HepG2 (cell line): Measurements from ENCODE around the gene LHFPL2. TPM values are rescaled to one million over a fixed set of nuclear protein-coding genes. Genes with fewer than 3 reads are reported as not detected.
A peak's percentile ranks its signal among the peaks of the same experiment; 100 is the strongest.

ENCODE experiments used
- CAMTA2 ChIP-seq: sonication (generic); formaldehyde crosslinking; IDR thresholded peaks from 2 replicates; pipeline ENCODE4 v1.4.0; 2020; ENCODE audit warnings: mild to moderate bottlenecking, missing genetic modification reagents, borderline replicate concordance
- ESRRA ChIP-seq: sonication (generic); formaldehyde crosslinking; IDR thresholded peaks from 2 replicates; pipeline ENCODE4 v1.5.1; 2020; ENCODE audit warnings: mild to moderate bottlenecking, low read depth, missing genetic modification reagents
- FOXA1 ChIP-seq, 2 experiments: fragments of 450-650 bp in 1 of 2; sonication (generic) in 1 of 2; formaldehyde crosslinking in 1 of 2; IDR thresholded peaks; 2 replicates each; pipeline versions ENCODE4 v1.4.0 to v1.6.1; 2016 to 2020; ENCODE audit warnings: missing genetic modification reagents in 1 of 2
- GATAD2A ChIP-seq: IDR thresholded peaks from 2 replicates; pipeline ENCODE4 v1.6.1; 2016
- KLF12 ChIP-seq: sonication (generic); formaldehyde crosslinking; IDR thresholded peaks from 2 replicates; pipeline ENCODE4 v1.4.0; 2020; ENCODE audit warnings: missing genetic modification reagents, borderline replicate concordance
- MED8 ChIP-seq: sonication (generic); formaldehyde crosslinking; IDR thresholded peaks from 2 replicates; pipeline ENCODE4 v1.8.1; 2023; ENCODE audit warnings: mild to moderate bottlenecking, missing genetic modification reagents; ENCODE audit not compliant: insufficient replicate concordance
- MYPOP ChIP-seq: sonication (generic); formaldehyde crosslinking; IDR thresholded peaks from 2 replicates; pipeline ENCODE4 v1.8.1; 2023; ENCODE audit warnings: mild to moderate bottlenecking, moderate library complexity, missing genetic modification reagents
- NFKBIZ ChIP-seq: IDR thresholded peaks from 2 replicates; pipeline ENCODE4 v1.6.1; 2018; ENCODE audit warnings: missing genetic modification reagents, missing compliant biosample characterization
- NR2F6 ChIP-seq, 2 experiments: IDR thresholded peaks; 2 replicates each; pipeline ENCODE4 v1.6.1; 2016; ENCODE audit warnings: antibody characterized with exemption in 1 of 2, mild to moderate bottlenecking in 1 of 2
- PHF8 ChIP-seq: sonication (generic); formaldehyde crosslinking; IDR thresholded peaks from 2 replicates; pipeline ENCODE4 v1.5.0; 2020; ENCODE audit warnings: missing genetic modification reagents
- SMARCE1 ChIP-seq: fragments of 450-650 bp; IDR thresholded peaks from 2 replicates; pipeline ENCODE4 v1.6.1; 2017; ENCODE audit warnings: borderline replicate concordance
- ZFP37 ChIP-seq: sonication (generic); formaldehyde crosslinking; IDR thresholded peaks from 2 replicates; pipeline ENCODE4 v1.4.0; 2020; ENCODE audit warnings: missing genetic modification reagents, borderline replicate concordance
- ZKSCAN8 ChIP-seq: IDR thresholded peaks from 2 replicates; pipeline ENCODE4 v1.6.1; 2016; ENCODE audit warnings: borderline replicate concordance, missing genetic modification reagents, missing compliant biosample characterization
- polyA plus RNA-seq, 8 experiments: library from polyadenylated mRNA; depleted of rRNA in 3 of 8; stranded (reverse) in 7 of 8; unstranded in 1 of 8; fragments of >200 nt; fragmentation: Illumina TruSeq in 4 of 8; extraction: Trizol in 4 of 8; gene quantifications; 2 replicates each; pipeline versions ENCODE4 v1.2.1 to v1.2.3, GENCODE V29; 2011 to 2016; ENCODE audit warnings: low read depth in 4 of 8, missing spikeins in 1 of 8, mixed read lengths in 1 of 8; ENCODE audit not compliant: insufficient read depth in 1 of 8
- total RNA-seq, 5 experiments: library from RNA; depleted of rRNA; stranded (reverse); fragments of >200 nt; fragmentation: Illumina TruSeq; extraction: Trizol; gene quantifications; 2 replicates each; pipeline ENCODE4 v1.2.3, GENCODE V29; 2016; ENCODE audit warnings: low read depth in 1 of 5
- TF ChIP-seq, protein P1 (sequence below): sonication (generic); formaldehyde crosslinking; IDR thresholded peaks from 2 replicates; pipeline ENCODE4 v1.8.1; 2022; ENCODE audit warnings: mild to moderate bottlenecking, missing genetic modification reagents
- TF ChIP-seq, protein P2 (sequence below): sonication (generic); formaldehyde crosslinking; IDR thresholded peaks from 2 replicates; pipeline ENCODE4 v1.4.0; 2020; ENCODE audit warnings: mild to moderate bottlenecking, missing genetic modification reagents
- TF ChIP-seq, protein P3 (sequence below): sonication (generic); formaldehyde crosslinking; IDR thresholded peaks from 2 replicates; pipeline ENCODE4 v1.4.0; 2020; ENCODE audit warnings: mild to moderate bottlenecking, missing genetic modification reagents, borderline replicate concordance
- TF ChIP-seq, protein P4 (sequence below): sonication (generic); formaldehyde crosslinking; IDR thresholded peaks from 2 replicates; pipeline ENCODE4 v1.9.0; 2021; ENCODE audit warnings: missing genetic modification reagents, borderline replicate concordance

LHFPL2 gene
- total and polyA plus RNA-seq, 2 of the 13 experiments (the other 11 are each of a cell fraction or from before 2014, with no cell fraction given) = 6.0 to 20.0 TPM

DNA sequence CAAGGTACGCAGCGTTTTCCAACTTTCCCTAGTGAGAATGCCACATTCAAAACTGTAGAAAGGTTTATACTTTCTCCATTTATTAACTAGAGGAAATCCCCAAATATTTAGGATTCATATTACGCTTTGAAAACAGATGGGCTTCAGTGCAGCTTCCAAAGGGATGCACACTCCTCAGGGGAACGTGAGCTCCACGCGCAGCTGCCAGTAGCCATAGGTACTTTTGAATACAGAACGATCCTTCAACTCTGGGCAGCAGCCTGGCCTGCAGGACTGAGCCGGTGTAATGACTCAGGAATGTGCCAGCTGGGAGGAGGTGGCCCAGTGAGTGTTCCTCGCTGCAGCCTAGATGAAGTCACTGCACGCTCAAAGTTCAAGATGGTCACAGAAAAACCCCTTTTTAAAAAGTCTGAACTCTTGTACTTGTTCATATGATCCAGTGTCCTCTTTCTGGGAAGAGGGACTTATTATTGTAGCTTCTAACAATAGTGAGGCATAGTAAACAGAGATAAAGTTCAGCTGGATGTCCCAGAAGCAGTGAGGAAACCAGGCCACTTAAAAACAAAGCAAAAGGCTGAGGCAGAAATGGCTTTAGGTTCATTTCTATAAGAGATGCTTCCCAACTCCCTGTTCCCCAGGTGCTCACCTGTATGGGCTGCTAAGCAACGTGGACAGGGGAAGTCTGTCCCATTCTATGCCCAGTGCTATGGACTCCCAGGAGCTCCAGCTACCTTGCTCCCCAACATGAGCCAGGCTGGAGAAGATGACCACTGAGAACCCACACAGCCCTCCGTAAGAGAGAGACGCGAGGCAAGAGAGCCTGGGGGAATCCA, 130.0 kb downstream of the LHFPL2 start (continued):
- TF ChIP-seq, protein P1, sequence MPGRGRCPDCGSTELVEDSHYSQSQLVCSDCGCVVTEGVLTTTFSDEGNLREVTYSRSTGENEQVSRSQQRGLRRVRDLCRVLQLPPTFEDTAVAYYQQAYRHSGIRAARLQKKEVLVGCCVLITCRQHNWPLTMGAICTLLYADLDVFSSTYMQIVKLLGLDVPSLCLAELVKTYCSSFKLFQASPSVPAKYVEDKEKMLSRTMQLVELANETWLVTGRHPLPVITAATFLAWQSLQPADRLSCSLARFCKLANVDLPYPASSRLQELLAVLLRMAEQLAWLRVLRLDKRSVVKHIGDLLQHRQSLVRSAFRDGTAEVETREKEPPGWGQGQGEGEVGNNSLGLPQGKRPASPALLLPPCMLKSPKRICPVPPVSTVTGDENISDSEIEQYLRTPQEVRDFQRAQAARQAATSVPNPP (CRISPR knock-in tag) = no peak
- TF ChIP-seq NFKBIZ (CRISPR knock-in tag) = peak; percentile 70; the same call in 1 of the 2 replicates
- peak; percentile 38; the same call in 1 of the 2 replicates for TF ChIP-seq ZFP37 (CRISPR knock-in tag)
- TF ChIP-seq, protein P2, sequence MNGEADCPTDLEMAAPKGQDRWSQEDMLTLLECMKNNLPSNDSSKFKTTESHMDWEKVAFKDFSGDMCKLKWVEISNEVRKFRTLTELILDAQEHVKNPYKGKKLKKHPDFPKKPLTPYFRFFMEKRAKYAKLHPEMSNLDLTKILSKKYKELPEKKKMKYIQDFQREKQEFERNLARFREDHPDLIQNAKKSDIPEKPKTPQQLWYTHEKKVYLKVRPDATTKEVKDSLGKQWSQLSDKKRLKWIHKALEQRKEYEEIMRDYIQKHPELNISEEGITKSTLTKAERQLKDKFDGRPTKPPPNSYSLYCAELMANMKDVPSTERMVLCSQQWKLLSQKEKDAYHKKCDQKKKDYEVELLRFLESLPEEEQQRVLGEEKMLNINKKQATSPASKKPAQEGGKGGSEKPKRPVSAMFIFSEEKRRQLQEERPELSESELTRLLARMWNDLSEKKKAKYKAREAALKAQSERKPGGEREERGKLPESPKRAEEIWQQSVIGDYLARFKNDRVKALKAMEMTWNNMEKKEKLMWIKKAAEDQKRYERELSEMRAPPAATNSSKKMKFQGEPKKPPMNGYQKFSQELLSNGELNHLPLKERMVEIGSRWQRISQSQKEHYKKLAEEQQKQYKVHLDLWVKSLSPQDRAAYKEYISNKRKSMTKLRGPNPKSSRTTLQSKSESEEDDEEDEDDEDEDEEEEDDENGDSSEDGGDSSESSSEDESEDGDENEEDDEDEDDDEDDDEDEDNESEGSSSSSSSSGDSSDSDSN (CRISPR knock-in tag) = peak; percentile 54
- 0 out of 2 replicates have a peak, but pooled peaks have one; percentile 20 for TF ChIP-seq PHF8 (CRISPR knock-in tag)
- no peak for TF ChIP-seq MED8
- TF ChIP-seq, protein P3, sequence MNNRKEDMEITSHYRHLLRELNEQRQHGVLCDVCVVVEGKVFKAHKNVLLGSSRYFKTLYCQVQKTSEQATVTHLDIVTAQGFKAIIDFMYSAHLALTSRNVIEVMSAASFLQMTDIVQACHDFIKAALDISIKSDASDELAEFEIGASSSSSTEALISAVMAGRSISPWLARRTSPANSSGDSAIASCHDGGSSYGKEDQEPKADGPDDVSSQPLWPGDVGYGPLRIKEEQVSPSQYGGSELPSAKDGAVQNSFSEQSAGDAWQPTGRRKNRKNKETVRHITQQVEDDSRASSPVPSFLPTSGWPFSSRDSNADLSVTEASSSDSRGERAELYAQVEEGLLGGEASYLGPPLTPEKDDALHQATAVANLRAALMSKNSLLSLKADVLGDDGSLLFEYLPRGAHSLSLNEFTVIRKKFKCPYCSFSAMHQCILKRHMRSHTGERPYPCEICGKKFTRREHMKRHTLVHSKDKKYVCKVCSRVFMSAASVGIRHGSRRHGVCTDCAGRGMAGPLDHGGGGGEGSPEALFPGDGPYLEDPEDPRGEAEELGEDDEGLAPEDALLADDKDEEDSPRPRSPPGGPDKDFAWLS (CRISPR knock-in tag) = no peak
- peak; percentile 88 for TF ChIP-seq ZKSCAN8
- TF ChIP-seq ESRRA (CRISPR knock-in tag) = peak; percentile 72
- TF ChIP-seq GATAD2A (CRISPR knock-in tag) = peak; percentile 95
- no peak for TF ChIP-seq SMARCE1
- no peak for TF ChIP-seq FOXA1 (IDR thresholded peaks at IDR 0.05)
- TF ChIP-seq FOXA1 (CRISPR knock-in tag; IDR thresholded peaks at IDR 0.05) = 0 out of 2 replicates have a peak, but pooled peaks have one; percentile 56
- TF ChIP-seq MYPOP (CRISPR knock-in tag) = peak; percentile 47; the same call in 1 of the 2 replicates
- no peak for TF ChIP-seq KLF12 (CRISPR knock-in tag)
- TF ChIP-seq CAMTA2 (CRISPR knock-in tag) = no peak
- TF ChIP-seq NR2F6 (IDR thresholded peaks at IDR 0.05) = peak; percentile 44
- peak; percentile 40 for TF ChIP-seq NR2F6 (CRISPR knock-in tag; IDR thresholded peaks at IDR 0.05)
- TF ChIP-seq, protein P4, sequence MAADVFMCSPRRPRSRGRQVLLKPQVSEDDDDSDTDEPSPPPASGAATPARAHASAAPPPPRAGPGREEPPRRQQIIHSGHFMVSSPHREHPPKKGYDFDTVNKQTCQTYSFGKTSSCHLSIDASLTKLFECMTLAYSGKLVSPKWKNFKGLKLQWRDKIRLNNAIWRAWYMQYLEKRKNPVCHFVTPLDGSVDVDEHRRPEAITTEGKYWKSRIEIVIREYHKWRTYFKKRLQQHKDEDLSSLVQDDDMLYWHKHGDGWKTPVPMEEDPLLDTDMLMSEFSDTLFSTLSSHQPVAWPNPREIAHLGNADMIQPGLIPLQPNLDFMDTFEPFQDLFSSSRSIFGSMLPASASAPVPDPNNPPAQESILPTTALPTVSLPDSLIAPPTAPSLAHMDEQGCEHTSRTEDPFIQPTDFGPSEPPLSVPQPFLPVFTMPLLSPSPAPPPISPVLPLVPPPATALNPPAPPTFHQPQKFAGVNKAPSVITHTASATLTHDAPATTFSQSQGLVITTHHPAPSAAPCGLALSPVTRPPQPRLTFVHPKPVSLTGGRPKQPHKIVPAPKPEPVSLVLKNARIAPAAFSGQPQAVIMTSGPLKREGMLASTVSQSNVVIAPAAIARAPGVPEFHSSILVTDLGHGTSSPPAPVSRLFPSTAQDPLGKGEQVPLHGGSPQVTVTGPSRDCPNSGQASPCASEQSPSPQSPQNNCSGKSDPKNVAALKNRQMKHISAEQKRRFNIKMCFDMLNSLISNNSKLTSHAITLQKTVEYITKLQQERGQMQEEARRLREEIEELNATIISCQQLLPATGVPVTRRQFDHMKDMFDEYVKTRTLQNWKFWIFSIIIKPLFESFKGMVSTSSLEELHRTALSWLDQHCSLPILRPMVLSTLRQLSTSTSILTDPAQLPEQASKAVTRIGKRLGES (CRISPR knock-in tag) = no peak
